Activated CD4-positive, alpha-beta memory T cell treated with anti-CD3 and anti-CD28 coated beads for 36 hours (primary cell): ENCODE measurements around the gene LAIR1. TPM values are rescaled to one million over a fixed set of nuclear protein-coding genes. Genes with fewer than 3 reads are reported as not detected.

Experiments
- CTCF ChIA-PET: fragments of 350-600 bp; sonication (Branson Sonifier 250); formaldehyde crosslinking; loops from one replicate; lab custom pipeline; 2021; ENCODE audit warnings: antibody characterized with exemption, inconsistent platforms; lab: Charles Lee
- POLR2A ChIA-PET: fragments of 350-600 bp; sonication (Branson Sonifier 250); formaldehyde crosslinking; loops from one replicate; lab custom pipeline; 2021; ENCODE audit warnings: antibody characterized with exemption; lab: Charles Lee
- DNase-seq: peaks from one replicate; pipeline ENCODE4 v3.0.0-alpha.2; 2020
- H3K27ac Mint-ChIP-seq: one replicate; pipeline ENCODE4 v1.8.0; 2021; ENCODE audit warnings: mixed read lengths
- H3K27me3 Mint-ChIP-seq: one replicate; pipeline ENCODE4 v1.8.0; 2021; ENCODE audit warnings: mixed read lengths
- H3K36me3 Mint-ChIP-seq: one replicate; pipeline ENCODE4 v1.8.0; 2021; ENCODE audit warnings: mixed read lengths
- H3K4me1 Mint-ChIP-seq: one replicate; pipeline ENCODE4 v1.8.0; 2021; ENCODE audit warnings: low read depth, mixed read lengths
- H3K4me3 Mint-ChIP-seq: one replicate; pipeline ENCODE4 v1.8.0; 2021; ENCODE audit warnings: mild to moderate bottlenecking, mixed read lengths
- H3K9me3 Mint-ChIP-seq: one replicate; pipeline ENCODE4 v1.8.0; 2021; ENCODE audit warnings: mixed read lengths
- intact Hi-C: fragments of 100-400 bp; cut with micrococcal nuclease; formaldehyde crosslinking; loops from one replicate; pipeline ENCODE4 v1.15.1; 2023
- total RNA-seq, 2 experiments: library from RNA; stranded (reverse); gene quantifications; one replicate each; pipeline ENCODE4 v1.2.3, GENCODE V29; 2021

The LAIR1 gene, protein sequence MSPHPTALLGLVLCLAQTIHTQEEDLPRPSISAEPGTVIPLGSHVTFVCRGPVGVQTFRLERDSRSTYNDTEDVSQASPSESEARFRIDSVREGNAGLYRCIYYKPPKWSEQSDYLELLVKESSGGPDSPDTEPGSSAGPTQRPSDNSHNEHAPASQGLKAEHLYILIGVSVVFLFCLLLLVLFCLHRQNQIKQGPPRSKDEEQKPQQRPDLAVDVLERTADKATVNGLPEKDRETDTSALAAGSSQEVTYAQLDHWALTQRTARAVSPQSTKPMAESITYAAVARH
- total RNA-seq: 1 to 10 TPM; 4.9 to 5.7 TPM

DNA sequence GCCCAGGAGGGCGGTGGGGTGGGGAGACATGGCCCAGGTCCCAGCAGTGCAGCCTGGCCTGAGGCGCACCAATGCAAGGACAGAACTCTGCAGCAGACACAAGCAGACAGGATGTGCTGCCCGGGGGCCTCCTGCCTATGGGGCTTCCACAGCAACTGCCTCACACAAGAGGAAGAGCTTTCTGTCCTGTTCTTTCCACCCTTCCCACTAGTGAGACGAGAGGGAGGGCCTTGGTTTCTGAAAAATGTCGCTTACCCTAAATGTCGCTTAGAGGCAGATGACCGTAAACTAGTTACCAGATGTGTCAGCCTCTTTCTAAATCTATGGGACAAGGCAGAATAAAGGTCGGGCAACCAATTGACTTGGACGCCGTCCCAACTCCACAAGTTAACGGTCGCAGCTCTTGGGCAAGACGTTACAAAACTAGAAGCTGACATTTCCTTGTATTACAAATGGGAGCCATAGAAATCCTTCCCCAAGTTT, at the start of gene LAIR1:
TSS of gene LAIR1 (minus strand) at position 157 of the 483 bp plus-strand sequence. CDS start at position 30, 127 bp downstream.
- ChIA-PET POLR2A (no interaction called here), CTCF (interaction anchor here (2.0 kb wide), 1 partner anchor 25 kb away, joined by 27 read pairs; no protein-coding TSS in a partner anchor)
- peaks cover 7% of the 10 kb centered on the region for H3K27me3 Mint-ChIP-seq
- DNase-seq: peak; percentile 70
- peak within 1 kb of the TSS; percentile 84 for H3K27ac Mint-ChIP-seq
- H3K4me3 Mint-ChIP-seq: peak within 1 kb of the TSS; percentile 78
- no peaks in the 10 kb centered on the region for H3K36me3 Mint-ChIP-seq
- H3K4me1 Mint-ChIP-seq: peaks cover 72% of the 10 kb centered on the region
- H3K9me3 Mint-ChIP-seq: no peaks in the 10 kb centered on the region
- intact Hi-C loops: loop anchor here (1.0 kb wide), 1 partner anchor 23 kb away; no protein-coding TSS in a partner anchor

DNA sequence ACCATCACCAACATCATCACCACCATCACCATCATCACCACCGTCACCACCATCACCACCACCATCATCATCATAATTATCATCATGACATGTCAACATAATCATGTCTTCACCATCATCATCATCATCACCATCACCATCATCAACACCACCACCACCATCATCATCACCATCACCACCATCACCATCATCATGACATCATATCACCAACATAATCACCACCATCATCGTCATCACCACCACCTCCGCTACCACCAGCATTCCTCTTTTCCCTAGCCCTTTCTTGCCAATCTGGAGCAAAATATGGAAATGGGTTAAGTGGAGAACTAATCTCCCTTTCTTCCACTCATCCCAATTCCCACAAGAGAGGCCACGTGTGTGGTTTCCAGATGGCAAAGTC, 49.4 kb upstream of the LAIR1 start:
- CTCF ChIA-PET: no interaction called here
- H3K27me3 Mint-ChIP-seq: peaks cover 35% of the 10 kb centered on the region

DNA sequence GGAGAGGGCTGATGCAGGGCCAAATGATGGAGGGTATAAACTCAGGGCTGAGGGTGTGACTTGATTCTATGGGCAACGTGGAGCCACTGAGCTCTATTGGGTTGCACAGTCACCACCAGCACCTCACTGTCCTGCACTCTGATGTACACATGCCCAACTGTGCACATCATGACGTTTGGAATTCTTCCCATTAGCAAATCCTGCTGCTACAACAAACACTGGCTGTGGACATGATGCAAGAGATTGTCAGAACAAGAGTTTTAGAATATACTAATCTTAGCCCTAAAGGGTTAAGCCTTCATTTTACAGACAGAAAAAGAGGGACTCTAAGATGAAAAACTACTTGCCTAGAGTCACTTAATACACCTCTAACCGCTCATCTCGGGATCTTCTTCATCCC, 48.1 kb upstream of the LAIR1 start:
- Mint-ChIP-seq H3K27ac (no peak overlapping the region), H3K27me3 (peaks cover 30% of the 10 kb centered on the region), H3K4me3 (no peak overlapping the region), H3K4me1 (peaks cover 9% of the 10 kb centered on the region), H3K36me3 (peaks cover 2% of the 10 kb centered on the region), H3K9me3 (peaks cover 6% of the 10 kb centered on the region)
- ChIA-PET POLR2A (no interaction called here), CTCF (no interaction called here)
- DNase-seq: no peak
- intact Hi-C loops: no loop called here

More for the DNA sequence above, 49.4 kb upstream of the LAIR1 start:
- Mint-ChIP-seq H3K36me3 (no peaks in the 10 kb centered on the region), H3K4me1 (peaks cover 15% of the 10 kb centered on the region), H3K4me3 (no peak overlapping the region), H3K27ac (no peak overlapping the region), H3K9me3 (peaks cover 1% of the 10 kb centered on the region)
- DNase-seq: no peak
- POLR2A ChIA-PET: no interaction called here
- intact Hi-C loops: no loop called here

DNA sequence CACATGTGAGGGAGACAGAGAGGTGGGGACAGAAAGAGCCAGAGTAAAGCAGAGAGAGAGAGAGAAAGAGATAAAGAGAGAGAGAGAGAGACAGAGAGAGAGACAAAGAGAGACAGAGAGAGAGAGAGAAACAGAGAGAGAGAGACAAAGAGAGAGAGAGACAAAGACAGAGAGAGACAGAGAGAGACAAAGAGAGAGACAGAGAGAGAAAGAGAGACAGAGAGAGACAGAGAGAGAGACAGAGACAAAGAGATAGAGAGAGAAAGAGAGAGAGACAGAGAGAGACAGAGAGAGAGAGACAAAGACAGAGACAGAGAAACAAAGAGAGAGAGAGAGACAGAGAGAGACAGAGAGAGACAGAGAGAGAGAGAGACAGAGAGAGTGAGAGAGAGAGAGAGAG, 46.3 kb upstream of the LAIR1 start:
- Mint-ChIP-seq H3K27me3 (peaks cover 19% of the 10 kb centered on the region), H3K27ac (no peak overlapping the region), H3K4me1 (no peaks in the 10 kb centered on the region), H3K9me3 (peaks cover 10% of the 10 kb centered on the region), H3K36me3 (peaks cover 2% of the 10 kb centered on the region), H3K4me3 (no peak overlapping the region)
- ChIA-PET POLR2A (no interaction called here), CTCF (interaction anchor here (1.6 kb wide), 1 partner anchor 87 kb away, joined by 5 read pairs; no protein-coding TSS in a partner anchor)
- no peak for DNase-seq
- intact Hi-C loops: no loop called here

DNA sequence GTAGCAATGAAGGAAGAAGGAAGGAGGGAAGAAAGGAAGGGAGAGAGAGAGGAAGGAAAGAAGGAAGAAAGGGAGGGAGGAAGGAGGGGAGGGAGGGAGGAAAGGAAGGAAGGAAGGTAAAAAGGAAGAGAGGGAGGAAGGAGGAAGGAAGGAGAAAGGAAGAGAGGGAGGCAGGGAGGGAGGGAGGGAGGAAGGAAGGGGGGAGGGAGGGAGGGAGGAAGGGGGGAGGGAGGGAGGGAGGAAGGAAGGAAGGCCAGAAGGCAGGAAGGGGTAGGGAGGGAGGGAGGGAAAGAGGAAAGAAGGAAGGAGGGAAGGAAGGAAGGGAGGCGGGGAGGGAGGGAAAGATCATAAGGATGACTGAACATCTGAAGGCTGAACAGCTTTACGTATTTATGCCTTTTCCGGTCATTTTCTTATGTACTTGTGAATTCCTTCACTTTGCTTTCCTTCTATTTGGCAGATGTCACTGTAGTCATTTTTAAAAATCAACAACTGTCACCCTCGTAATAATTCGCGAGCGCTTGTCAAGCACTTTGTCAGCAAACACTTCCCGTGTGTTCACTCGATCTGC, 43.8 kb upstream of the LAIR1 start:
- peak overlapping the region; percentile 49 for H3K27ac Mint-ChIP-seq
- H3K27me3 Mint-ChIP-seq: peaks cover 5% of the 10 kb centered on the region
- CTCF ChIA-PET: interaction anchor here (1.0 kb wide), 1 partner anchor 15 kb away, joined by 3 read pairs; no protein-coding TSS in a partner anchor
- H3K36me3 Mint-ChIP-seq: peaks cover 2% of the 10 kb centered on the region
- POLR2A ChIA-PET: no interaction called here
- peaks cover 10% of the 10 kb centered on the region for H3K9me3 Mint-ChIP-seq
- intact Hi-C loops: no loop called here
- H3K4me1 Mint-ChIP-seq: no peaks in the 10 kb centered on the region
- no peak for DNase-seq
- no peak overlapping the region for H3K4me3 Mint-ChIP-seq

DNA sequence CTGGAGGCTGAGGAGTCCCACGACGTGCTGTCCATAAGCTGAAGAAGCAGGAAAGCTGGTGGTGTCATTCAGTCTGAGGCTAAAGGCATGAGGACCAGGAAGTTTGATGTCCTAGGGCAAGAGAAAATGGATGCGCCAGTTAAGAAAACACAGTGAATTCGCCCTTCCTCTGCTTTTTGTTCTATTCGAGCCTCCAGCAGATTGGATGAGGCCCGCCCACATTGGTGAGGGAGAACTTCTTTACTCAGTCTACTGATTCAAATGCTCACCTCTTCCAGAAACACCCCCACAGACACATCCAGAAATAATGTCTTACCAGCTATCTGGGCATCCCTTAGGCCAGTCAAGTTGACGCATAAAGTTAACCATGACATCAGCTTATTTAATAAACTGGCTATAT, 43.0 kb upstream of the LAIR1 start:
- Mint-ChIP-seq H3K36me3 (peaks cover 2% of the 10 kb centered on the region), H3K4me3 (no peak overlapping the region), H3K9me3 (peaks cover 10% of the 10 kb centered on the region), H3K4me1 (no peaks in the 10 kb centered on the region), H3K27me3 (peaks cover 1% of the 10 kb centered on the region), H3K27ac (no peak overlapping the region)
- POLR2A ChIA-PET: no interaction called here
- DNase-seq: no peak
- intact Hi-C loops: no loop called here
- CTCF ChIA-PET: no interaction called here

DNA sequence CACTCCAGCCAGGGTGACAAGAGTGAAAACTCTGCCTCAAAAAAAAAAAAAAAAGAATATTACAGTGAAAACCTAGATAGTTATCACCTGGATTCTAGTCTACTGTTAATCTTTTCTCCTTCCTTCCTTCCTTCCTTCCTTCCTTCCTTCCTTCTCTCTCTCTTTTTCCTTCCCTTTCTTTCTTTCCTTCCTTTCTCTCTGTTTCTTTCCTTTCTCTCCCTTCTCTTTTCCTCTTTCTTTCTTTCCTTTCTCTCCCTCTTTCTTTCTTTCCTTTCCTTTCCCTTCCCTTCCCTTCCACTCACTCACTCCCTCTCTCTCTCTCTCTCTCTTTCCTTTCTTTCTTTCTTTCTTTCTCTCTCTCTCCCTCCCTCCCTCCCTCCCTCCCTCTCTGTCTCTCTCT, 40.9 kb upstream of the LAIR1 start:
- intact Hi-C loops: no loop called here
- H3K36me3 Mint-ChIP-seq: peaks cover 2% of the 10 kb centered on the region
- peaks cover 1% of the 10 kb centered on the region for H3K27me3 Mint-ChIP-seq
- H3K9me3 Mint-ChIP-seq: peaks cover 10% of the 10 kb centered on the region
- no peaks in the 10 kb centered on the region for H3K4me1 Mint-ChIP-seq
- H3K4me3 Mint-ChIP-seq: no peak overlapping the region
- CTCF ChIA-PET: no interaction called here
- POLR2A ChIA-PET: no interaction called here
- no peak overlapping the region for H3K27ac Mint-ChIP-seq
- no peak for DNase-seq

DNA sequence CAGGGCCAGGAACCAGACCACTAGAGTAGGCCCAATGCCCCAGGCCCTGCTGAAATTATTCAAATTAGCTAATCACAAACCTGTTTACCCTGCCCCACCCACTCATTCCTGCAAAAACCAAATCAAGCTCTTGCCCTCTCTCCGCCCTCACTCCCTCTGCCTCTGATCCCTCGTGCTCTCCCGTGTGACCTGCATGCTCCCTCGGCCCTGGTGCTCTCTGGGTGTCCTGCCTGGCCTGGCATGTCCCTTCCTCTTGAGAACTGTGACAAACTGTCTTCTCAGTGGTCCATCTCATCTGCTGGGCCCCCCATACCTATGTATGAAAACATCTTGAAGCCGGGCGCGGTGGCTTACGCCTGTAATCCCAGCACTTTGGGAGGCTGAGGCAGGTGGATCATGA, 38.3 kb upstream of the LAIR1 start:
- ChIA-PET CTCF (no interaction called here), POLR2A (no interaction called here)
- no peak for DNase-seq
- Mint-ChIP-seq H3K9me3 (peaks cover 5% of the 10 kb centered on the region), H3K36me3 (no peaks in the 10 kb centered on the region), H3K4me1 (no peaks in the 10 kb centered on the region), H3K27ac (no peak overlapping the region), H3K4me3 (no peak overlapping the region), H3K27me3 (peaks cover 1% of the 10 kb centered on the region)
- intact Hi-C loops: no loop called here

DNA sequence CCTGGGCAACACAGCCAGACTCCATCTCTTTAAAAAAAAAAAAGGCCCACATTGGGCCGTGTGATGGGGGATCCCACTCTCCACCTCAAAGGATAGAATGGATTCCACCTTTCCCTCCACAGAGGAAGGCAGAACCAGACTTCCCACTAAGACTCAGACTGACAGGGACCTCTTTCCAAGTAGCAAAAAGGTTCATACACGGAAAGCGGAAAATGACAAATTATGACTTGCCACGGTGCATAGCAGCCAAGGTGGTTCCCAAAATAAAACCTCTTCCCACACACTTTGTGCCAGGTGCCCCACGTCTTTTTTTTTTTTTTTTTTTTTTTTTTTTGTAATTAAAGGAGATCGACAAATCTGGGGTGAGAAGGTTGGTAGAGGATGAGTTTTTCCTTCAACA, 36.2 kb upstream of the LAIR1 start:
- no peak overlapping the region for H3K27ac Mint-ChIP-seq
- no peaks in the 10 kb centered on the region for H3K9me3 Mint-ChIP-seq
- no peaks in the 10 kb centered on the region for H3K36me3 Mint-ChIP-seq
- POLR2A ChIA-PET: no interaction called here
- no peaks in the 10 kb centered on the region for H3K4me1 Mint-ChIP-seq
- H3K27me3 Mint-ChIP-seq: peaks cover 5% of the 10 kb centered on the region
- intact Hi-C loops: no loop called here
- no peak overlapping the region for H3K4me3 Mint-ChIP-seq
- DNase-seq: no peak
- CTCF ChIA-PET: interaction anchor here (1.4 kb wide), 1 partner anchor 9 kb away, joined by 3 read pairs; no protein-coding TSS in a partner anchor

DNA sequence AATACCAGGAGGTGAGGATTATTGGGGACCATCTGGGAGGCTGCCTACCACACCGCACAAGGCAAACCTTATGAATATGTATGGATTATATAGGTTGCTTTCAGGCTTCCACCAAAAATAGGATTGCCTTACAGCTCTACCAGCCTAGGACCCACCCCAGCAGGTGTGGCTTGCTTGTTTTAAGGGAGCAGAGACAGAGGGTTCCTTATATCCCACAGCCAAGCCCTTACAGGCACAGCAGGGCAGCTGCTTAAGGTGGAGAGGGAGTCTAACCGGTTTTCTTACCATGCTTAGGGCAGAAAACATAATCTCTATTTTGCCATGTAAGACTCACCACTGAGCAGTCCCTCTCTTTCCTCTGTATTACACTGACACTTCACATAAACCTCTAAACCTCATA, 34.5 kb upstream of the LAIR1 start:
- Mint-ChIP-seq H3K27me3 (peaks cover 9% of the 10 kb centered on the region), H3K27ac (no peak overlapping the region), H3K4me1 (no peaks in the 10 kb centered on the region), H3K4me3 (no peak overlapping the region), H3K36me3 (no peaks in the 10 kb centered on the region), H3K9me3 (no peaks in the 10 kb centered on the region)
- intact Hi-C loops: no loop called here
- ChIA-PET POLR2A (no interaction called here), CTCF (interaction anchor here (1.0 kb wide), 1 partner anchor 38 kb away, joined by 3 read pairs; no protein-coding TSS in a partner anchor)
- DNase-seq: no peak

DNA sequence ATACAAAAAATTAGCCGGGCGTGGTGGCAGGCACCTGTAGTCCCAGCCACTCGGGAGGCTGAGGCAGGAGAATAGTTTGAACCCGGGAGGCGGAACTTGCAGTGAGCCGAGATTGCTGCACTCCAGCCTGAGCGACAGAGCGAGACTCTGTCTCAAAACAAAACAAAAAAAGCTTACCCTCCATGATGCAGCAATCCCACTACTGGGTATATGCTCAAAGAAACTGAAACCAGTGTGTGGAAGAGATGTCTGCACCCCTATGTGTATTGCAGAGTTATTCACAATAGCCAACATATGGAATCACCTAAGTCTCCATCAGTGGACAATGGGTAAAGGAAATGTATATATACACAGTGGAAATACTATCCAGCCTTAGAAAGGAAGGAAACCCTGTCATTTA, 31.0 kb upstream of the LAIR1 start:
- POLR2A ChIA-PET: no interaction called here
- CTCF ChIA-PET: no interaction called here
- Mint-ChIP-seq H3K27ac (no peak overlapping the region), H3K9me3 (no peaks in the 10 kb centered on the region), H3K36me3 (no peaks in the 10 kb centered on the region), H3K4me1 (peaks cover 5% of the 10 kb centered on the region), H3K4me3 (no peak overlapping the region), H3K27me3 (peaks cover 19% of the 10 kb centered on the region)
- intact Hi-C loops: no loop called here
- no peak for DNase-seq

DNA sequence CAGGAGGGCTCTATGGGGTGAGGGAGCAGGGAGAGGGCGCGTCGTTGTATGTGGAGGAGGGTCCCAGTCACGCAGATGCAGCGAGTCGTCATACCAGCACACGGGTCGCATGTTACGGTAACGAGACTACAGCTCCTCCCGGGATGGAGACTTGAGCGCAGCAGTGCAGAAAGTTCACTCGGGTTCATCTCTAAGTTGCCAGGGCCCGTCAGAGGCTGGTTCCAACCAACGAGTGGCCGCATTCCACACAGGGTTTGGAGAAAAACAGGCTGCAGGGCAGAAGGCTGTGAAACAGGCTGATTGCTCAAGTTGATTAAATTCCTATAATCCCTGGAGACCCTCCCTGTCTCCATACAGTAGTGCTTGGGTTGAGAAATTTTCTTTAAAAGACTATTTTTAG, 28.6 kb upstream of the LAIR1 start:
- Mint-ChIP-seq H3K9me3 (no peaks in the 10 kb centered on the region), H3K36me3 (no peaks in the 10 kb centered on the region), H3K4me1 (peaks cover 23% of the 10 kb centered on the region), H3K27me3 (peaks cover 19% of the 10 kb centered on the region), H3K4me3 (no peak overlapping the region), H3K27ac (no peak overlapping the region)
- intact Hi-C loops: no loop called here
- DNase-seq: no peak
- POLR2A ChIA-PET: no interaction called here
- CTCF ChIA-PET: interaction anchor here (3.6 to 6.7 kb wide), 2 partner anchors 37 to 67 kb away, joined by 29 to 145 read pairs; no protein-coding TSS in a partner anchor
